IMR-90 (cell line): ENCODE data around the gene MYH11. TPM values are rescaled to one million over a fixed set of nuclear protein-coding genes. Genes with fewer than 3 reads are reported as not detected.

Source experiments
- ATAC-seq: fragments of 200-7000 bp; cut with Tn5 transposase; 2 replicates; pipeline ENCODE4 v1.9.1; 2020; ENCODE audit warnings: low read depth, mild to moderate bottlenecking, moderate library complexity
- BruUV-seq: library from RNA; stranded (reverse); fragments of 400-500 nt; replicated peaks from 2 replicates; lab custom pipeline; 2021; lab: Mats Ljungman, UMichigan
- CTCF ChIA-PET: fragments of 300-600 bp; formaldehyde crosslinking; extraction: SDS; loops from one replicate; lab custom pipeline; 2021; ENCODE audit warnings: antibody characterized with exemption; lab: Yijun Ruan, JAX
- POLR2A ChIA-PET: fragments of 300-600 bp; sonication (Branson Sonifier 250); formaldehyde crosslinking; loops from one replicate; lab custom pipeline; 2022; ENCODE audit warnings: antibody characterized with exemption; ENCODE audit not compliant: unreplicated experiment; lab: Charles Lee
- DNase-seq: peaks from one replicate; pipeline ENCODE4 v3.0.0; 2013
- H2AFZ ChIP-seq: replicated peaks from 2 replicates; pipeline ENCODE3; 2013; ENCODE audit warnings: low read length, mild to moderate bottlenecking; ENCODE audit not compliant: poor library complexity
- H2AK5ac ChIP-seq: 2 replicates; pipeline ENCODE4 v1.6.1; 2013; ENCODE audit warnings: low read depth, low read length, inconsistent platforms
- H2AK9ac ChIP-seq: replicated peaks from 2 replicates; pipeline ENCODE3; 2013; ENCODE audit warnings: mild to moderate bottlenecking, low read depth, low read length, moderate library complexity; ENCODE audit not compliant: poor library complexity
- H2BK120ac ChIP-seq: 2 replicates; pipeline ENCODE4 v1.6.1; 2013; ENCODE audit warnings: low read depth, low read length, inconsistent platforms
- H2BK15ac ChIP-seq: 3 replicates; pipeline ENCODE4 v1.6.1; 2013; ENCODE audit warnings: low read depth, low read length, inconsistent platforms
- H2BK20ac ChIP-seq: 2 replicates; pipeline ENCODE4 v1.6.1; 2013; ENCODE audit warnings: low read depth, mild to moderate bottlenecking, inconsistent platforms, low read length, moderate library complexity
- H2BK5ac ChIP-seq: 2 replicates; pipeline ENCODE4 v1.6.1; 2013; ENCODE audit warnings: mild to moderate bottlenecking, low read depth, low read length, inconsistent platforms; ENCODE audit not compliant: poor library complexity, severe bottlenecking
- H3K14ac ChIP-seq: replicated peaks from 2 replicates; pipeline ENCODE4 v1.6.1; 2013; ENCODE audit warnings: low read depth, low read length, inconsistent platforms
- H3K18ac ChIP-seq: 2 replicates; pipeline ENCODE4 v1.6.1; 2013; ENCODE audit warnings: low read depth, low read length, control low read depth
- H3K23ac ChIP-seq: 2 replicates; pipeline ENCODE4 v1.6.1; 2013; ENCODE audit warnings: low read depth, low read length, inconsistent platforms
- H3K27ac ChIP-seq: 2 replicates; pipeline ENCODE4 v1.5.1; 2013; ENCODE audit warnings: mild to moderate bottlenecking, control low read depth, low read length; ENCODE audit not compliant: insufficient read depth
- H3K27me3 ChIP-seq: 2 replicates; pipeline ENCODE4 v1.6.1; 2013; ENCODE audit warnings: low read length; ENCODE audit not compliant: control insufficient read depth, insufficient read depth
- H3K36me3 ChIP-seq: 2 replicates; pipeline ENCODE4 v1.6.1; 2013; ENCODE audit warnings: low read length, mixed read lengths; ENCODE audit not compliant: control insufficient read depth, insufficient read depth
- H3K4ac ChIP-seq: 2 replicates; pipeline ENCODE4 v1.6.1; 2013; ENCODE audit warnings: low read depth, low read length, inconsistent platforms
- H3K4me1 ChIP-seq: 2 replicates; pipeline ENCODE4 v1.6.1; 2013; ENCODE audit warnings: low read length, mixed read lengths; ENCODE audit not compliant: control insufficient read depth, insufficient read depth
- H3K4me2 ChIP-seq: 2 replicates; pipeline ENCODE4 v1.6.1; 2013; ENCODE audit warnings: low read depth, mild to moderate bottlenecking, control low read depth, low read length, moderate library complexity
- H3K4me3 ChIP-seq: 2 replicates; pipeline ENCODE4 v1.5.1; 2013; ENCODE audit warnings: low read depth, mild to moderate bottlenecking, control low read depth, low read length, moderate library complexity; ENCODE audit not compliant: insufficient read depth
- H3K56ac ChIP-seq: 2 replicates; pipeline ENCODE4 v1.6.1; 2013; ENCODE audit warnings: low read length, inconsistent platforms; ENCODE audit not compliant: insufficient read depth; ENCODE audit errors: extremely low read depth
- H3K79me1 ChIP-seq, 2 experiments: 2 replicates each; pipeline ENCODE4 v1.6.1; 2013; ENCODE audit warnings: low read length in 2 of 2, inconsistent platforms in 1 of 2, low read depth in 1 of 2
- H3K9ac ChIP-seq: 2 replicates; pipeline ENCODE4 v1.6.1; 2013; ENCODE audit warnings: low read depth, low read length, control low read depth
- H3K9me1 ChIP-seq: 2 replicates; pipeline ENCODE4 v1.6.1; 2013; ENCODE audit warnings: low read length, inconsistent platforms; ENCODE audit not compliant: insufficient read depth
- H3K9me3 ChIP-seq: 2 replicates; pipeline ENCODE4 v1.6.1; 2013; ENCODE audit warnings: low read length; ENCODE audit not compliant: control insufficient read depth, insufficient read depth
- H4K20me1 ChIP-seq: 2 replicates; pipeline ENCODE4 v1.6.1; 2013; ENCODE audit warnings: low read length, inconsistent platforms; ENCODE audit not compliant: insufficient read depth
- H4K5ac ChIP-seq: 2 replicates; pipeline ENCODE4 v1.6.1; 2013; ENCODE audit warnings: mild to moderate bottlenecking, low read depth, low read length, control low read depth
- H4K8ac ChIP-seq, 2 experiments: 2 replicates each; pipeline ENCODE4 v1.6.1; 2013; ENCODE audit warnings: low read depth in 2 of 2, low read length in 2 of 2, control low read depth in 1 of 2, inconsistent platforms in 1 of 2
- H4K91ac ChIP-seq: 2 replicates; pipeline ENCODE4 v1.6.1; 2013; ENCODE audit warnings: low read depth, low read length, inconsistent platforms; ENCODE audit not compliant: insufficient read depth
- CEBPB ChIP-seq: IDR thresholded peaks from 2 replicates; pipeline ENCODE4 v1.6.1; 2012; ENCODE audit warnings: low read depth, low read length, improper control_type of control experiment
- CHD1 ChIP-seq: IDR thresholded peaks from 2 replicates; pipeline ENCODE4 v1.6.1; 2012; ENCODE audit warnings: low read depth, low read length, improper control_type of control experiment
- MAFK ChIP-seq: IDR thresholded peaks from 2 replicates; pipeline ENCODE4 v1.6.1; 2012; ENCODE audit warnings: low read depth, low read length, improper control_type of control experiment
- MXI1 ChIP-seq: IDR thresholded peaks from 2 replicates; pipeline ENCODE4 v1.6.1; 2012; ENCODE audit warnings: low read depth, mild to moderate bottlenecking, low read length, moderate library complexity, borderline replicate concordance
- NFE2L2 ChIP-seq: fragments of 150-350 bp; IDR thresholded peaks from 2 replicates; pipeline ENCODE4 v1.6.1; 2016; ENCODE audit warnings: low read depth, mild to moderate bottlenecking, low read length
- RAD21 ChIP-seq: IDR thresholded peaks from 2 replicates; pipeline ENCODE4 v1.6.1; 2012; ENCODE audit warnings: low read length, improper control_type of control experiment
- RCOR1 ChIP-seq: IDR thresholded peaks from 2 replicates; pipeline ENCODE4 v1.6.1; 2012; ENCODE audit warnings: mild to moderate bottlenecking, low read length, improper control_type of control experiment; ENCODE audit not compliant: insufficient replicate concordance
- RFX5 ChIP-seq: IDR thresholded peaks from 2 replicates; pipeline ENCODE4 v1.8.0; 2012; ENCODE audit warnings: low read depth, mild to moderate bottlenecking, low read length, moderate library complexity
- SMC3 ChIP-seq: fragments of 150-350 bp; IDR thresholded peaks from 2 replicates; pipeline ENCODE4 v1.6.1; 2016; ENCODE audit warnings: low read depth, mild to moderate bottlenecking, antibody characterized with exemption, low read length, moderate library complexity
- WGBS, 2 experiments: methylation state at CpG; one replicate each; pipeline versions ENCODE4 v1.1.5 to v1.1.7; 2013; ENCODE audit warnings: missing lambda C conversion rate in 2 of 2; ENCODE audit not compliant: insufficient read length in 1 of 2; ENCODE audit errors: extremely low coverage in 2 of 2; 5-methylcytosine and 5-hydroxymethylcytosine counted together
- dilution Hi-C: fragments of 300-500 bp; cut with HindIII; formaldehyde crosslinking; loops from one replicate; pipeline ENCODE4 v1.14.3; 2018; ENCODE audit warnings: low sequenced_read_pairs; ENCODE audit not compliant: unreplicated experiment
- in situ Hi-C: fragments of 300-500 bp; cut with MboI; formaldehyde crosslinking; loops from 3 replicates; pipeline ENCODE4 v1.14.3; 2019; ENCODE audit warnings: low sequenced_read_pairs, inconsistent platforms, mixed read lengths
- intact Hi-C: fragments of 100-400 bp; cut with micrococcal nuclease; formaldehyde crosslinking; loops from 2 replicates; pipeline ENCODE4 v1.10.0; 2022
- polyA plus RNA-seq, 3 experiments: library from polyadenylated mRNA; depleted of rRNA; stranded (reverse); fragments of >200 nt; gene quantifications; 2 replicates each; pipeline ENCODE4 v1.2.3, GENCODE V29; 2012; ENCODE audit warnings: low replicate concordance in 1 of 3
- total RNA-seq: library from RNA; depleted of rRNA; stranded (reverse); fragments of >200 nt; gene quantifications from 2 replicates; pipeline ENCODE4 v1.2.3, GENCODE V29; 2012
- TF ChIP-seq, protein P1 (sequence below): conservative IDR thresholded peaks from 2 replicates; pipeline ENCODE4 v1.5.1; 2012; ENCODE audit warnings: mild to moderate bottlenecking, low read depth, low read length, improper control_type of control experiment

MYH11 gene
- total and polyA plus RNA-seq, 2 of the 4 experiments (the other 2 are of a cell fraction): under 0.01 to 0.12 TPM

DNA sequence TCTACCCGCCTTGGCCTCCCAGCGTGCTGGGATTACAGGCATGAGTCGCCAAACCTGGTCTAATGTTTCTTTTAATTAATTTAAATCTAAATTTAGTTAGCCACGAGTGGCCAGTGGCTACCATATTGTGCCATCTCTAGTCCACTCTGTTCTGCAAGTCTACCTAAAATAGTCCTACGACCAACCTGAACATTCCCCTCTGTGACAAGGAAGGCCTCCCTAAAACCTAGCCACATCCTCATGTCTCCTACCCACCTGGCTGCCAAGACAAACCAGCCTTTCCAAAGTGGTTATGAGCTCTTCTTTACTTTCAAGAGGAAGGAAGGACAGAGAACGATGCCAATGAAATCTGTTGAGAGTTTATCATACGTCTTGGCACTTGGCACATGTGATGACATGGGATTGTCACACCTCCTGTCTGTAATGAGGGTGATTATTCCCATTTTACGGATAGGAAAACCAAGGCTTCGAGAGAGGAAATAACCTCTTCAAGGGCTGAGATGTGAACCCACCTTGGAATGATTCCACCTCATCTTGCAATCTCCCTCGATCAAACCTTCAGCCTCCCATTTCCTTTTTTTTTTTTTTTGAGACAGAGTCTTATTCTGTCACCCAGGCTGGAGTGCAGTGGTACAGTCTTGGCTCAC, 19.7 kb downstream of the MYH11 start:
- no peaks in the 10 kb centered on the region for H4K20me1 ChIP-seq
- H3K18ac ChIP-seq: no peak overlapping the region
- BruUV-seq: no TSS peak
- H3K27me3 ChIP-seq: peaks cover 2% of the 10 kb centered on the region; the same call in 1 of the 2 replicates
- no peaks in the 10 kb centered on the region for H3K79me1 ChIP-seq
- H3K9me1 ChIP-seq: no peaks in the 10 kb centered on the region
- ChIA-PET CTCF (no interaction called here), POLR2A (no interaction called here)
- H4K91ac ChIP-seq: no peak overlapping the region
- no peak overlapping the region for H2AFZ ChIP-seq
- in situ Hi-C loops (no loop called here), intact Hi-C loops (no loop called here), dilution Hi-C loops (no loop called here)
- H3K4me3 ChIP-seq: no peak overlapping the region
- no peak overlapping the region for H4K5ac ChIP-seq
- H3K14ac ChIP-seq: no peak overlapping the region
- H3K4ac ChIP-seq: no peak overlapping the region
- H3K23ac ChIP-seq: no peak overlapping the region
- H3K56ac ChIP-seq: no peak overlapping the region
- no CpG with 5 or more reads among the region's 10 CpGs for WGBS, 2 experiments
- no peak overlapping the region for H2BK120ac ChIP-seq
- no peak overlapping the region for H2BK20ac ChIP-seq
- no peaks in the 10 kb centered on the region for H3K36me3 ChIP-seq
- no peak overlapping the region for H2BK15ac ChIP-seq
- no peak overlapping the region for H4K8ac ChIP-seq
- DNase-seq: no peak
- no peak overlapping the region for H2AK9ac ChIP-seq
- H3K9me3 ChIP-seq: no peaks in the 10 kb centered on the region
- H3K9ac ChIP-seq: no peak overlapping the region
- TF ChIP-seq RAD21 (no peak), MAFK (no peak), CEBPB (no peak), SMC3 (no peak), CHD1 (no peak), RCOR1 (no peak), NFE2L2 (no peak), RFX5 (no peak), MXI1 (no peak)
- TF ChIP-seq, protein P1, sequence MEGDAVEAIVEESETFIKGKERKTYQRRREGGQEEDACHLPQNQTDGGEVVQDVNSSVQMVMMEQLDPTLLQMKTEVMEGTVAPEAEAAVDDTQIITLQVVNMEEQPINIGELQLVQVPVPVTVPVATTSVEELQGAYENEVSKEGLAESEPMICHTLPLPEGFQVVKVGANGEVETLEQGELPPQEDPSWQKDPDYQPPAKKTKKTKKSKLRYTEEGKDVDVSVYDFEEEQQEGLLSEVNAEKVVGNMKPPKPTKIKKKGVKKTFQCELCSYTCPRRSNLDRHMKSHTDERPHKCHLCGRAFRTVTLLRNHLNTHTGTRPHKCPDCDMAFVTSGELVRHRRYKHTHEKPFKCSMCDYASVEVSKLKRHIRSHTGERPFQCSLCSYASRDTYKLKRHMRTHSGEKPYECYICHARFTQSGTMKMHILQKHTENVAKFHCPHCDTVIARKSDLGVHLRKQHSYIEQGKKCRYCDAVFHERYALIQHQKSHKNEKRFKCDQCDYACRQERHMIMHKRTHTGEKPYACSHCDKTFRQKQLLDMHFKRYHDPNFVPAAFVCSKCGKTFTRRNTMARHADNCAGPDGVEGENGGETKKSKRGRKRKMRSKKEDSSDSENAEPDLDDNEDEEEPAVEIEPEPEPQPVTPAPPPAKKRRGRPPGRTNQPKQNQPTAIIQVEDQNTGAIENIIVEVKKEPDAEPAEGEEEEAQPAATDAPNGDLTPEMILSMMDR: no peak
- H2BK5ac ChIP-seq: no peak overlapping the region
- H2AK5ac ChIP-seq: no peak overlapping the region
- ATAC-seq: no peak
- H3K4me2 ChIP-seq: no peak overlapping the region
- no peaks in the 10 kb centered on the region for H3K4me1 ChIP-seq
- H3K27ac ChIP-seq: no peak overlapping the region
